MM.1S (cell line): ENCODE results near the gene BRD9.
"Not testable (repeated sequence)": the region's sequence is repeated elsewhere in the genome, so short reads cannot be mapped to it uniquely, and the experiment has no call there.

Source experiments
- DNase-seq: peaks from one replicate; pipeline ENCODE4 v3.0.0-alpha.2; 2015
- H2AFZ ChIP-seq: fragments of 300-600 bp; sonication (generic); 2 replicates; pipeline ENCODE4 v1.6.0; 2016; ENCODE audit warnings: antibody characterized with exemption, low read length
- H3F3A ChIP-seq: fragments of 300-600 bp; sonication (generic); 2 replicates; pipeline ENCODE4 v1.6.1; 2016; ENCODE audit warnings: mild to moderate bottlenecking, antibody characterized with exemption, low read length, moderate library complexity, mixed read lengths; ENCODE audit not compliant: insufficient read depth
- H3K27ac ChIP-seq: fragments of 300-600 bp; sonication (generic); 2 replicates; pipeline ENCODE4 v1.5.1; 2016; ENCODE audit warnings: mild to moderate bottlenecking, low read length
- H3K27me3 ChIP-seq: fragments of 300-600 bp; sonication (generic); replicated peaks from 2 replicates; pipeline ENCODE4 v1.6.0; 2016; ENCODE audit warnings: low read length; ENCODE audit not compliant: insufficient read depth
- H3K36me3 ChIP-seq: fragments of 300-600 bp; sonication (generic); replicated peaks from 2 replicates; pipeline ENCODE4 v1.6.1; 2016; ENCODE audit warnings: mild to moderate bottlenecking, low read length, mixed read lengths; ENCODE audit not compliant: insufficient read depth
- H3K4me1 ChIP-seq: fragments of 300-600 bp; sonication (generic); 2 replicates; pipeline ENCODE4 v1.6.1; 2016; ENCODE audit warnings: low read length, mixed read lengths
- H3K4me2 ChIP-seq: fragments of 300-600 bp; sonication (generic); 2 replicates; pipeline ENCODE4 v1.6.0; 2016; ENCODE audit warnings: low read depth, low read length
- H3K4me3 ChIP-seq: fragments of 300-600 bp; sonication (generic); 2 replicates; pipeline ENCODE4 v1.5.1; 2016; ENCODE audit warnings: low read length, mixed read lengths
- H3K79me2 ChIP-seq: fragments of 300-600 bp; sonication (generic); 2 replicates; pipeline ENCODE4 v1.6.1; 2016; ENCODE audit warnings: mixed run types, low read length, mixed read lengths
- H3K9ac ChIP-seq: fragments of 300-600 bp; sonication (generic); 2 replicates; pipeline ENCODE4 v1.6.1; 2016; ENCODE audit warnings: low read length, mixed read lengths
- H3K9me2 ChIP-seq: fragments of 300-600 bp; sonication (generic); replicated peaks from 2 replicates; pipeline ENCODE4 v1.6.1; 2016; ENCODE audit warnings: mild to moderate bottlenecking, low read length, mixed read lengths; ENCODE audit not compliant: insufficient read depth
- H3K9me3 ChIP-seq: fragments of 300-600 bp; sonication (generic); replicated peaks from 2 replicates; pipeline ENCODE4 v1.6.1; 2016; ENCODE audit warnings: mild to moderate bottlenecking, low read length, mixed read lengths; ENCODE audit not compliant: insufficient read depth
- H4K20me1 ChIP-seq: fragments of 300-600 bp; sonication (generic); 2 replicates; pipeline ENCODE4 v1.6.1; 2016; ENCODE audit warnings: mild to moderate bottlenecking, low read length, moderate library complexity, mixed read lengths; ENCODE audit not compliant: insufficient read depth
- CTCF ChIP-seq: fragments of 300-600 bp; sonication (generic); IDR thresholded peaks from 2 replicates; pipeline ENCODE4 v1.5.1; 2016; ENCODE audit warnings: antibody characterized with exemption, low read length, mixed read lengths
- EZH2 ChIP-seq: fragments of 300-600 bp; sonication (generic); optimal IDR thresholded peaks from 2 replicates; pipeline ENCODE3; 2017; ENCODE audit warnings: low read depth, mild to moderate bottlenecking, antibody characterized with exemption, low read length, mixed read lengths
- EZH2phosphoT487 ChIP-seq: fragments of 300-600 bp; sonication (generic); IDR thresholded peaks from 2 replicates; pipeline ENCODE4 v1.6.1; 2018; ENCODE audit warnings: antibody characterized with exemption, low read length

Gene BRD9

GRCh38 chr5:916441-917293 is 24.1 kb upstream of the BRD9 start:
- Histone ChIP-seq H3F3A (no peaks in the 10 kb centered on the region; the same call in 1 of the 2 replicates), H3K36me3 (peaks cover 11% of the 10 kb centered on the region), H3K4me3 (no peak overlapping the region), H3K9me2 (no peaks in the 10 kb centered on the region), H3K27ac (no peak overlapping the region), H3K79me2 (peaks cover 14% of the 10 kb centered on the region), H3K4me1 (no peaks in the 10 kb centered on the region), H3K27me3 (no peaks in the 10 kb centered on the region), H2AFZ (no peak overlapping the region), H3K9ac (no peak overlapping the region), H3K9me3 (no peaks in the 10 kb centered on the region), H3K4me2 (no peak overlapping the region), H4K20me1 (no peaks in the 10 kb centered on the region)
- DNase-seq: no peak
- TF ChIP-seq EZH2 (no peak), EZH2phosphoT487 (no peak), CTCF (no peak)

GRCh38 chr5:915946-916345 is 23.3 kb upstream of the BRD9 start:
- Histone ChIP-seq H3K27ac (no peak overlapping the region), H3K4me3 (no peak overlapping the region), H3K79me2 (peaks cover 17% of the 10 kb centered on the region), H3K9me2 (no peaks in the 10 kb centered on the region), H3K4me2 (no peak overlapping the region), H2AFZ (no peak overlapping the region), H3K27me3 (no peaks in the 10 kb centered on the region), H3F3A (no peaks in the 10 kb centered on the region), H3K4me1 (no peaks in the 10 kb centered on the region), H3K9ac (no peak overlapping the region), H3K36me3 (peaks cover 11% of the 10 kb centered on the region), H4K20me1 (no peaks in the 10 kb centered on the region), H3K9me3 (no peaks in the 10 kb centered on the region)
- no peak for DNase-seq
- TF ChIP-seq EZH2phosphoT487: no peak
- no peak for TF ChIP-seq CTCF
- TF ChIP-seq EZH2: no peak

- H3F3A ChIP-seq, H3K9ac ChIP-seq, H3K27me3 ChIP-seq, DNase-seq, H3K4me1 ChIP-seq, H3K9me3 ChIP-seq, H3K4me3 ChIP-seq, H2AFZ ChIP-seq, H3K27ac ChIP-seq, H3K9me2 ChIP-seq, H3K4me2 ChIP-seq, H4K20me1 ChIP-seq: not testable (repeated sequence)
- peaks cover 11% of the 10 kb centered on the region for H3K36me3 ChIP-seq
- peaks cover 17% of the 10 kb centered on the region for H3K79me2 ChIP-seq
Measured at GRCh38 chr5:915346-915745, 22.7 kb upstream of the BRD9 start.

GRCh38 chr5:914612-915011 is 22.0 kb upstream of the BRD9 start:
- no peaks in the 10 kb centered on the region for H3K27me3 ChIP-seq
- H3K4me1 ChIP-seq: no peaks in the 10 kb centered on the region
- no peaks in the 10 kb centered on the region for H3F3A ChIP-seq
- TF ChIP-seq CTCF: no peak
- no peak for TF ChIP-seq EZH2phosphoT487
- no peak for TF ChIP-seq EZH2
- H3K9me3 ChIP-seq: no peaks in the 10 kb centered on the region
- H3K9ac ChIP-seq: no peak overlapping the region
- no peak overlapping the region for H3K4me3 ChIP-seq
- H3K36me3 ChIP-seq: peaks cover 11% of the 10 kb centered on the region
- no peaks in the 10 kb centered on the region for H3K9me2 ChIP-seq
- H3K79me2 ChIP-seq: peaks cover 17% of the 10 kb centered on the region
- H3K4me2 ChIP-seq: no peak overlapping the region
- H3K27ac ChIP-seq: no peak overlapping the region
- DNase-seq: no peak
- H2AFZ ChIP-seq: no peak overlapping the region
- H4K20me1 ChIP-seq: no peaks in the 10 kb centered on the region
